ENCODE data around the gene NUMA1.

NUMA1 gene

DNA sequence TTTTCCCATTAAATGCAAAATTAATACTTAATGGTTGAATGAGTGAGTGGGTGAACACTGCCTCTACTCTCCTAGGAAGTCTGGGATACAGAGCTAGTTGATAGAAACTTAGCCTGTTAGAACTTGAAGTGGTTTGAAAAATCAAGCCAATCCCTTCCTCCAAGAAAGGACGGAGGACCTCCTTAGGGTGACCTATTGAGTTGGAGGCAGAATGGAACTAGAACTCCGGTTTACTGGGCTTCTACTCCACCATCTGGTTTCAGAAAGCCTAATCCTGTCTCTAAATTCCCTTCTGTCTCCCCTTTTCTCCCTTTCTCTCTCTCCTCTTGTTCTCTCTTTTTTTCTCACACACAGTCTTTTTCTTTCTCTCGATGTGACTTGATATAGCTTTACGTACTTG is 101.2 kb downstream of the NUMA1 start:
- H3K4me3 ChIP-seq (replicated peaks; ENCODE audit: low read depth, low read length) = no peak overlapping the region
- no peak for DNase-seq (ENCODE audit: low read depth)
- no peak for TF ChIP-seq CTCF (IDR thresholded peaks at IDR 0.05; ENCODE audit: low read length, missing control alignments)

- H3K4me3 ChIP-seq (replicated peaks; ENCODE audit: low read depth, low read length) = no peak overlapping the region
- peak; percentile 71 for DNase-seq (ENCODE audit: low read depth)
- TF ChIP-seq CTCF (IDR thresholded peaks at IDR 0.05; ENCODE audit: low read length, missing control alignments) = peak; percentile 75
These were observed 102.5 kb downstream of the NUMA1 start for GRCh38 chr11:71977743-71978418.

DNA sequence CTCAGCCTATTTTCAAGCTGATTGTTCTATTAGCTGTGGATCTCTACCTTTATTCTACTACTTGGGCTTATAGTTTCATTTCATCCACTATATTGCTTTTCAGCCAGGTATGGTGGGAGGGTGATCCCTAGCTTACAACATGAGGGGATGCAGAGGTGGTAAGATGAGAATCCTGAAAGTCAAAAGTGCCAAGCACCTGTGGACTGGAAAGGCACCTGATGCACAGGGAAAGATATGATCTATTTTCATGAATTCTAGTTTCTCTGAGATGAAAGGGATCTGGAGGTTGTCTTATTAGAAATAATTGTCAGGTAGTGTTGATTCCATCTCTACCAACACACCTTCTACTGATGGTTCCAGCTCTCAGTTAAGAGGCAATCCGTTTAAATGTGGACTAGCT is 103.3 kb downstream of the NUMA1 start:
- no peak overlapping the region for H3K4me3 ChIP-seq (replicated peaks; ENCODE audit: low read depth, low read length)
- TF ChIP-seq CTCF (IDR thresholded peaks at IDR 0.05; ENCODE audit: low read length, missing control alignments) = no peak
- DNase-seq (ENCODE audit: low read depth) = no peak

DNA sequence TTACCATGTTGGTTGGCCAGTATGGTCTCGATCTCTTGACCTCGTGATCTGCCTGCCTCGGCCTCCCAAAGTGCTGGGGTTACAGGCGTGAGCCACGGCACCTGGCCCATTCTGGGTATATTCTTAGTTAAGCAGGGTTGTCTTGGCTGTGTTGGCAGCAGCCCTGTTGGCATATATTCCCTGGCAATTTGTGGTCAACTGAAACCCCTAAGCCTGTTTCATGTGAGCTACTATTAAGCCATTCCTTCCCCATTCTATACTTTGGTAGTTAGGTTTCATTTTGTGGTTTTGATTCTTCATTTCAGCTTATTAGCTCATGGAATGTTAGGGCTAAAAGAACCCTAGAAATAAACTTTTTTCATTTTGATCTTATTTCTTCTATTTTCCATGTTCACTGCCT is 103.8 kb downstream of the NUMA1 start:
- TF ChIP-seq CTCF (IDR thresholded peaks at IDR 0.05; ENCODE audit: low read length, missing control alignments) = no peak
- no peak for DNase-seq (ENCODE audit: low read depth)
- no peak overlapping the region for H3K4me3 ChIP-seq (replicated peaks; ENCODE audit: low read depth, low read length)

- no peak for TF ChIP-seq CTCF (IDR thresholded peaks at IDR 0.05; ENCODE audit: low read length, missing control alignments)
- H3K4me3 ChIP-seq (replicated peaks; ENCODE audit: low read depth, low read length) = no peak overlapping the region
- no peak for DNase-seq (ENCODE audit: low read depth)
These were observed 108.7 kb downstream of the NUMA1 start for GRCh38 chr11:71971680-71972079.

DNA sequence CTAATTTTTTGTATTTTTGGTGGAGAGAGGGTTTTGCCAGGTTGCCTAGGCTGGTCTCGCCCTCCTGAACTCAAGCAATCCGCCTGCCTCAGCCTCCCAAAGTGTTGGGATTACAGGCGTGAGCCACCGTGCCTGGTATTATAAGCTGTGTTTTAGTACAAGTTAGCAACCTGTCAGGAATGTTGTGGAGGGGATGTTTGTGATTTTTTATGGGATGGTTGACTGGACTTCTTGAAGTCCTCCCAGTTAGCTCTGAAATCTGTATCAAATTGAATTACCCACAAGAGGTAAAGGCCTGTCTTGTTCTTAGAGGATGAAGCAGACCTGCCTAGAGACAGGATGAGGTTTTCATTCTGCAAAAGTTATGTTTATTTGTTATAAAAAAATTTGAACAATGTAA is 115.7 kb downstream of the NUMA1 start:
- TF ChIP-seq CTCF (IDR thresholded peaks at IDR 0.05; ENCODE audit: low read length, missing control alignments) = no peak
- H3K4me3 ChIP-seq (replicated peaks; ENCODE audit: low read depth, low read length) = no peak overlapping the region
- no peak for DNase-seq (ENCODE audit: low read depth)

DNA sequence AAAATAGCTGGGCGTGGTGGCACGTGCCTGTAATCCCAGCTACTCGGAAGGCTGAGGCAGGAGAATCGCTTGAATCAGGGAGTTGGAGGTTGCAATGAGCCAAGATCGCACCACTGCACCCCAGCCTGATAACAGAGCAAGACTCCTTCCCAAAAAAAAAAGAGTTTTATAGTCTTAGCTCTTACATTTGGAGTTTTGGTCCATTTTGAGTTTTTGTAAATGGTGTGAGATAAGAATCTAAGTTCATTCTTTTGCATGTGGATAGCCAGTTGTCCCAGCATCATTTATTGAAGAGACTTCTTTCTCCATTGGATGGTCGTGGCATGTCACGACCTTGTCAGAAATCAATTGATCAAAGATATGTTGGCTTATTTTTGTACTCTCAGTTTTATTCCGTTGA is 116.9 kb downstream of the NUMA1 start:
- no peak for DNase-seq (ENCODE audit: low read depth)
- TF ChIP-seq CTCF (IDR thresholded peaks at IDR 0.05; ENCODE audit: low read length, missing control alignments) = no peak
- H3K4me3 ChIP-seq (replicated peaks; ENCODE audit: low read depth, low read length) = no peak overlapping the region

Measured in fibroblast of pulmonary artery (primary cell).